ENCODE data around the gene PDSS2. TPM values are rescaled to one million over a fixed set of nuclear protein-coding genes. Genes with fewer than 3 reads are reported as not detected.

The PDSS2 gene
- total RNA-seq, 1 experiment from 2014 or later: 17.7 TPM

GRCh38 chr6:107313776-107314175 lies 145.6 kb downstream of the PDSS2 start:
- TF ChIP-seq REST (IDR thresholded peaks at IDR 0.05; ENCODE audit: insufficient read depth in 1 of 2, low read depth in 2 of 2, low read length in 1 of 2) (no peak), SIN3A (IDR thresholded peaks at IDR 0.05; ENCODE audit: borderline replicate concordance, insufficient read depth, low read depth, low read length) (no peak), CTCF (IDR thresholded peaks at IDR 0.05) (no peak), POLR2AphosphoS5 (IDR thresholded peaks at IDR 0.05; ENCODE audit: low read depth, low read length) (no peak), TCF7L2 (IDR thresholded peaks at IDR 0.05; ENCODE audit: low read depth, low read length) (no peak)
- no peak overlapping the region for H3K27ac ChIP-seq (ENCODE audit: low read length)
- peaks cover 5% of the 10 kb centered on the region; the same call in 1 of the 2 replicates for H3K4me1 ChIP-seq (ENCODE audit: control insufficient read depth, insufficient read depth, low read length)
- intact Hi-C loops (cut with micrococcal nuclease; ENCODE audit: unreplicated experiment) (no loop called here), in situ Hi-C loops (cut with HindIII; ENCODE audit: low pct_unique_long_range_greater_than_20kb, low sequenced_read_pairs) (no loop called here)
- no TSS peak for BruUV-seq (replicated peaks)
- no peak overlapping the region for H3K4me3 ChIP-seq (ENCODE audit: low read depth in 2 of 2, low read length in 2 of 2)
- H3K9me3 ChIP-seq (ENCODE audit: control insufficient read depth, insufficient read depth, low read depth, low read length): no peaks in the 10 kb centered on the region
- ATAC-seq (no peak), DNase-seq (ENCODE audit: low read depth, low spot score) (no peak)
- ChIA-PET POLR2A (no interaction called here), CTCF (interaction anchor here (0.5 kb wide), 1 partner anchor 151 kb away, joined by 6 read pairs; no protein-coding TSS in a partner anchor)
- no peaks in the 10 kb centered on the region for H3K36me3 ChIP-seq (ENCODE audit: control insufficient read depth, insufficient read depth, low read length)
- no peaks in the 10 kb centered on the region for H3K27me3 ChIP-seq (ENCODE audit: control insufficient read depth, insufficient read depth, low read length)

DNA sequence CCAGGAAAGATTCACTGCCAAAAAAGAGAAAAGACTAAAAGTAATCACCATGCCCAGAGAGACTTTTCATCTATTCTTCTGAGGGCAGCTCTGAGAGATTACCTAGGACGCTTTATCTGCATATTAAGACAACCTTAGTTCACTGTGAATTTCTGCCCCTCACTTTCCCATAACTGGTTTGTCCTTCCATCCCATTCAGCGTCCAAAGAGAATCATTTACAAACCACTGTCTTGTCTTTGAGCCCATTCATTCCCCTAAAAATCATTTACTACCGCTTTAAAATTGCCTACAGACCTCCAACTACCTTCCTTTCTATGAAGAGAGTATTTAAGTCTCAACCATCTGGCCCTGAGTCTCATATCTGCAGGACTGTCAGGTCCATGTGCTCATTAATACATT lies 149.0 kb downstream of the PDSS2 start:
- no peak overlapping the region for H3K27ac ChIP-seq (ENCODE audit: low read length)
- H3K4me1 ChIP-seq (ENCODE audit: control insufficient read depth, insufficient read depth, low read length): no peaks in the 10 kb centered on the region
- in situ Hi-C loops (cut with HindIII; ENCODE audit: low pct_unique_long_range_greater_than_20kb, low sequenced_read_pairs): no loop called here
- intact Hi-C loops (cut with micrococcal nuclease; ENCODE audit: unreplicated experiment): no loop called here
- H3K4me3 ChIP-seq (ENCODE audit: low read depth in 2 of 2, low read length in 2 of 2): no peak overlapping the region
- BruUV-seq (replicated peaks): no TSS peak
- DNase-seq (ENCODE audit: low read depth, low spot score) (no peak), ATAC-seq (no peak)
- CTCF ChIA-PET: interaction anchor here (0.7 kb wide), 1 partner anchor 819 kb away, joined by 9 read pairs; no protein-coding TSS in a partner anchor
- no peaks in the 10 kb centered on the region for H3K36me3 ChIP-seq (ENCODE audit: control insufficient read depth, insufficient read depth, low read length)
- H3K27me3 ChIP-seq (ENCODE audit: control insufficient read depth, insufficient read depth, low read length): no peaks in the 10 kb centered on the region
- POLR2A ChIA-PET: interaction anchor here (0.7 kb wide), 1 partner anchor 179 kb away, joined by 8 read pairs; no protein-coding TSS in a partner anchor
- TF ChIP-seq REST (IDR thresholded peaks at IDR 0.05; ENCODE audit: insufficient read depth in 1 of 2, low read depth in 2 of 2, low read length in 1 of 2) (no peak), TCF7L2 (IDR thresholded peaks at IDR 0.05; ENCODE audit: low read depth, low read length) (no peak), POLR2AphosphoS5 (IDR thresholded peaks at IDR 0.05; ENCODE audit: low read depth, low read length) (no peak)
- no peaks in the 10 kb centered on the region for H3K9me3 ChIP-seq (ENCODE audit: control insufficient read depth, insufficient read depth, low read depth, low read length)

All from Panc1 (cell line).